SK-N-SH (cell line): ENCODE results near the gene RASL11B.

Experiments
- EZH2phosphoT487 ChIP-seq: fragments of 200-600 bp; sonication (generic); IDR thresholded peaks from 2 replicates; pipeline ENCODE4 v1.6.1; 2017; ENCODE audit warnings: low read depth, mixed run types, mild to moderate bottlenecking, antibody characterized with exemption, moderate library complexity, borderline replicate concordance
- GATA2 ChIP-seq: sonication (generic); formaldehyde crosslinking; IDR thresholded peaks from 2 replicates; pipeline ENCODE4 v1.5.0; 2020; ENCODE audit warnings: mild to moderate bottlenecking, missing genetic modification reagents
- JUND ChIP-seq: IDR thresholded peaks from 2 replicates; pipeline ENCODE4 v1.4.0; 2012
- NFIC ChIP-seq: IDR thresholded peaks from 2 replicates; pipeline ENCODE4 v1.4.0; 2012; ENCODE audit warnings: borderline replicate concordance
- POLR2AphosphoS5 ChIP-seq: IDR thresholded peaks from 2 replicates; pipeline ENCODE4 v1.6.1; 2012; ENCODE audit warnings: low read depth, low read length
- RAD21 ChIP-seq: IDR thresholded peaks from 2 replicates; pipeline ENCODE4 v1.6.1; 2012; ENCODE audit warnings: mild to moderate bottlenecking, low read length
- RXRA ChIP-seq: IDR thresholded peaks from 2 replicates; pipeline ENCODE4 v1.4.0; 2012; ENCODE audit warnings: low read depth, mild to moderate bottlenecking, borderline replicate concordance
- TAF1 ChIP-seq: IDR thresholded peaks from 2 replicates; pipeline ENCODE4 v1.6.1; 2012; ENCODE audit warnings: low read depth, mild to moderate bottlenecking, low read length, moderate library complexity, borderline replicate concordance
- TEAD4 ChIP-seq: IDR thresholded peaks from 2 replicates; pipeline ENCODE4 v1.4.0; 2012; ENCODE audit warnings: mild to moderate bottlenecking, borderline replicate concordance; ENCODE audit not compliant: insufficient read depth
- TF ChIP-seq, protein P1 (sequence below): fragments of 200-600 bp; sonication (generic); IDR thresholded peaks from 2 replicates; pipeline ENCODE4 v1.6.1; 2017; ENCODE audit warnings: antibody characterized with exemption, mild to moderate bottlenecking, moderate library complexity
- TF ChIP-seq, protein P2 (sequence below): IDR thresholded peaks from 2 replicates; pipeline ENCODE4 v1.4.0; 2012; ENCODE audit warnings: low read depth
- TF ChIP-seq, protein P3 (sequence below): IDR thresholded peaks from 2 replicates; pipeline ENCODE4; 2012
- TF ChIP-seq, protein P4 (sequence below): fragments of 150-350 bp; IDR thresholded peaks from 2 replicates; pipeline ENCODE4 v1.6.1; 2017; ENCODE audit warnings: antibody characterized with exemption, low read length, low read depth, borderline replicate concordance
- TF ChIP-seq, protein P5 (sequence below): IDR thresholded peaks from 2 replicates; pipeline ENCODE4 v1.6.1; 2012; ENCODE audit warnings: mild to moderate bottlenecking, low read depth, low read length, moderate library complexity

DNA sequence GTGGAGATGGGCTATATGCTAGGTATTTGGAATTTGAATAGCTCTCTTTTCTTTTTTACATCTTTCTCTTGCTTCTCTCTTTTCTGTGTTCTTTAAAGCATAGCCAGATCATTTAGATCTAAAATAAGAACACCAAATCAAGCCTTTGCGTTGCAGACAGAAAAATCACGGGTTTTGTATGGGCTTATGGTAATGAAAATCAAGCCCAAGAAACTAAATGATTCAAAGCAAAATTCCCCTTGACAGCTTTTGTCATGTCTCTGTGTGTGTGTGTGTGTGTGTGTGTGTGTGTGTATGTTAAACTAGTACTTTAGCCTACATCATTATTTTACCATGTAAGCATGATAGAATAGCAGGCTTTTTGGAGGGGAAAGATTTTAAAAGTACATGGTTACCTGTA lies 1.8 kb upstream of the RASL11B start:
- TF ChIP-seq, protein P1, sequence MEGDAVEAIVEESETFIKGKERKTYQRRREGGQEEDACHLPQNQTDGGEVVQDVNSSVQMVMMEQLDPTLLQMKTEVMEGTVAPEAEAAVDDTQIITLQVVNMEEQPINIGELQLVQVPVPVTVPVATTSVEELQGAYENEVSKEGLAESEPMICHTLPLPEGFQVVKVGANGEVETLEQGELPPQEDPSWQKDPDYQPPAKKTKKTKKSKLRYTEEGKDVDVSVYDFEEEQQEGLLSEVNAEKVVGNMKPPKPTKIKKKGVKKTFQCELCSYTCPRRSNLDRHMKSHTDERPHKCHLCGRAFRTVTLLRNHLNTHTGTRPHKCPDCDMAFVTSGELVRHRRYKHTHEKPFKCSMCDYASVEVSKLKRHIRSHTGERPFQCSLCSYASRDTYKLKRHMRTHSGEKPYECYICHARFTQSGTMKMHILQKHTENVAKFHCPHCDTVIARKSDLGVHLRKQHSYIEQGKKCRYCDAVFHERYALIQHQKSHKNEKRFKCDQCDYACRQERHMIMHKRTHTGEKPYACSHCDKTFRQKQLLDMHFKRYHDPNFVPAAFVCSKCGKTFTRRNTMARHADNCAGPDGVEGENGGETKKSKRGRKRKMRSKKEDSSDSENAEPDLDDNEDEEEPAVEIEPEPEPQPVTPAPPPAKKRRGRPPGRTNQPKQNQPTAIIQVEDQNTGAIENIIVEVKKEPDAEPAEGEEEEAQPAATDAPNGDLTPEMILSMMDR: no peak
- TF ChIP-seq, protein P2, sequence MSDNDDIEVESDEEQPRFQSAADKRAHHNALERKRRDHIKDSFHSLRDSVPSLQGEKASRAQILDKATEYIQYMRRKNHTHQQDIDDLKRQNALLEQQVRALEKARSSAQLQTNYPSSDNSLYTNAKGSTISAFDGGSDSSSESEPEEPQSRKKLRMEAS: no peak
- TF ChIP-seq, protein P3, sequence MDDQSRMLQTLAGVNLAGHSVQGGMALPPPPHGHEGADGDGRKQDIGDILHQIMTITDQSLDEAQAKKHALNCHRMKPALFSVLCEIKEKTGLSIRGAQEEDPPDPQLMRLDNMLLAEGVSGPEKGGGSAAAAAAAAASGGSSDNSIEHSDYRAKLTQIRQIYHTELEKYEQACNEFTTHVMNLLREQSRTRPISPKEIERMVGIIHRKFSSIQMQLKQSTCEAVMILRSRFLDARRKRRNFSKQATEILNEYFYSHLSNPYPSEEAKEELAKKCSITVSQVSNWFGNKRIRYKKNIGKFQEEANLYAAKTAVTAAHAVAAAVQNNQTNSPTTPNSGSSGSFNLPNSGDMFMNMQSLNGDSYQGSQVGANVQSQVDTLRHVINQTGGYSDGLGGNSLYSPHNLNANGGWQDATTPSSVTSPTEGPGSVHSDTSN: no peak
- TF ChIP-seq RXRA: no peak
- no peak for TF ChIP-seq TEAD4
- TF ChIP-seq, protein P4, sequence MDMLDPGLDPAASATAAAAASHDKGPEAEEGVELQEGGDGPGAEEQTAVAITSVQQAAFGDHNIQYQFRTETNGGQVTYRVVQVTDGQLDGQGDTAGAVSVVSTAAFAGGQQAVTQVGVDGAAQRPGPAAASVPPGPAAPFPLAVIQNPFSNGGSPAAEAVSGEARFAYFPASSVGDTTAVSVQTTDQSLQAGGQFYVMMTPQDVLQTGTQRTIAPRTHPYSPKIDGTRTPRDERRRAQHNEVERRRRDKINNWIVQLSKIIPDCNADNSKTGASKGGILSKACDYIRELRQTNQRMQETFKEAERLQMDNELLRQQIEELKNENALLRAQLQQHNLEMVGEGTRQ: no peak
- no peak for TF ChIP-seq EZH2phosphoT487
- TF ChIP-seq RAD21: no peak
- TF ChIP-seq POLR2AphosphoS5: no peak
- TF ChIP-seq, protein P5, sequence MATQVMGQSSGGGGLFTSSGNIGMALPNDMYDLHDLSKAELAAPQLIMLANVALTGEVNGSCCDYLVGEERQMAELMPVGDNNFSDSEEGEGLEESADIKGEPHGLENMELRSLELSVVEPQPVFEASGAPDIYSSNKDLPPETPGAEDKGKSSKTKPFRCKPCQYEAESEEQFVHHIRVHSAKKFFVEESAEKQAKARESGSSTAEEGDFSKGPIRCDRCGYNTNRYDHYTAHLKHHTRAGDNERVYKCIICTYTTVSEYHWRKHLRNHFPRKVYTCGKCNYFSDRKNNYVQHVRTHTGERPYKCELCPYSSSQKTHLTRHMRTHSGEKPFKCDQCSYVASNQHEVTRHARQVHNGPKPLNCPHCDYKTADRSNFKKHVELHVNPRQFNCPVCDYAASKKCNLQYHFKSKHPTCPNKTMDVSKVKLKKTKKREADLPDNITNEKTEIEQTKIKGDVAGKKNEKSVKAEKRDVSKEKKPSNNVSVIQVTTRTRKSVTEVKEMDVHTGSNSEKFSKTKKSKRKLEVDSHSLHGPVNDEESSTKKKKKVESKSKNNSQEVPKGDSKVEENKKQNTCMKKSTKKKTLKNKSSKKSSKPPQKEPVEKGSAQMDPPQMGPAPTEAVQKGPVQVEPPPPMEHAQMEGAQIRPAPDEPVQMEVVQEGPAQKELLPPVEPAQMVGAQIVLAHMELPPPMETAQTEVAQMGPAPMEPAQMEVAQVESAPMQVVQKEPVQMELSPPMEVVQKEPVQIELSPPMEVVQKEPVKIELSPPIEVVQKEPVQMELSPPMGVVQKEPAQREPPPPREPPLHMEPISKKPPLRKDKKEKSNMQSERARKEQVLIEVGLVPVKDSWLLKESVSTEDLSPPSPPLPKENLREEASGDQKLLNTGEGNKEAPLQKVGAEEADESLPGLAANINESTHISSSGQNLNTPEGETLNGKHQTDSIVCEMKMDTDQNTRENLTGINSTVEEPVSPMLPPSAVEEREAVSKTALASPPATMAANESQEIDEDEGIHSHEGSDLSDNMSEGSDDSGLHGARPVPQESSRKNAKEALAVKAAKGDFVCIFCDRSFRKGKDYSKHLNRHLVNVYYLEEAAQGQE: no peak
- TF ChIP-seq TAF1: no peak
- no peak for TF ChIP-seq JUND
- no peak for TF ChIP-seq GATA2 (CRISPR knock-in tag)
- TF ChIP-seq NFIC: no peak
